HG02938 (cell line): ENCODE measurements around the gene SERP1.

Experiments
- ATAC-seq: cut with Tn5 transposase; IDR thresholded peaks from one replicate; pipeline ENCODE4 v1.9.1; 2021; ENCODE audit warnings: mild to moderate bottlenecking, moderate library complexity; ENCODE audit not compliant: unreplicated experiment

The SERP1 gene

GRCh38 chr3:150494411-150494977 lies 51.8 kb downstream of the SERP1 start:
- ATAC-seq: no peak
